Measurements from ENCODE around the gene PHKB.

GRCh38 chr16:47636501-47637099 is 175.5 kb downstream of the PHKB start:
- no peak for TF ChIP-seq POLR2A (IDR thresholded peaks at IDR 0.05)
- TF ChIP-seq, protein P1, sequence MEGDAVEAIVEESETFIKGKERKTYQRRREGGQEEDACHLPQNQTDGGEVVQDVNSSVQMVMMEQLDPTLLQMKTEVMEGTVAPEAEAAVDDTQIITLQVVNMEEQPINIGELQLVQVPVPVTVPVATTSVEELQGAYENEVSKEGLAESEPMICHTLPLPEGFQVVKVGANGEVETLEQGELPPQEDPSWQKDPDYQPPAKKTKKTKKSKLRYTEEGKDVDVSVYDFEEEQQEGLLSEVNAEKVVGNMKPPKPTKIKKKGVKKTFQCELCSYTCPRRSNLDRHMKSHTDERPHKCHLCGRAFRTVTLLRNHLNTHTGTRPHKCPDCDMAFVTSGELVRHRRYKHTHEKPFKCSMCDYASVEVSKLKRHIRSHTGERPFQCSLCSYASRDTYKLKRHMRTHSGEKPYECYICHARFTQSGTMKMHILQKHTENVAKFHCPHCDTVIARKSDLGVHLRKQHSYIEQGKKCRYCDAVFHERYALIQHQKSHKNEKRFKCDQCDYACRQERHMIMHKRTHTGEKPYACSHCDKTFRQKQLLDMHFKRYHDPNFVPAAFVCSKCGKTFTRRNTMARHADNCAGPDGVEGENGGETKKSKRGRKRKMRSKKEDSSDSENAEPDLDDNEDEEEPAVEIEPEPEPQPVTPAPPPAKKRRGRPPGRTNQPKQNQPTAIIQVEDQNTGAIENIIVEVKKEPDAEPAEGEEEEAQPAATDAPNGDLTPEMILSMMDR (IDR thresholded peaks at IDR 0.05): no peak

Data from lower leg skin (tissue), 3 donors.